HepG2 (cell line): Measurements from ENCODE around the gene APOA1. TPM values are rescaled to one million over a fixed set of nuclear protein-coding genes. Genes with fewer than 3 reads are reported as not detected.

Experiments
- HNF1A ChIP-seq, 2 experiments: sonication (generic) in 1 of 2; formaldehyde crosslinking in 1 of 2; IDR thresholded peaks; 2 replicates each; pipeline versions ENCODE4 v1.4.0 to v1.6.1; 2016 to 2020; ENCODE audit warnings: borderline replicate concordance in 1 of 2, low read depth in 1 of 2, mild to moderate bottlenecking in 1 of 2, missing genetic modification reagents in 1 of 2
- SMAD9 ChIP-seq: sonication (generic); formaldehyde crosslinking; IDR thresholded peaks from 2 replicates; pipeline ENCODE4 v1.5.1; 2020; ENCODE audit warnings: mild to moderate bottlenecking, missing genetic modification reagents
- TCF7 ChIP-seq: sonication (generic); IDR thresholded peaks from 2 replicates; pipeline ENCODE4 v1.6.1; 2016; ENCODE audit warnings: antibody characterized with exemption, low read depth
- ZNF205 ChIP-seq: IDR thresholded peaks from 2 replicates; pipeline ENCODE4 v1.6.1; 2018; ENCODE audit warnings: missing biosample characterization, missing genetic modification reagents
- polyA plus RNA-seq, 8 experiments: library from polyadenylated mRNA; depleted of rRNA in 3 of 8; stranded (reverse) in 7 of 8; unstranded in 1 of 8; fragments of >200 nt; fragmentation: Illumina TruSeq in 4 of 8; extraction: Trizol in 4 of 8; gene quantifications; 2 replicates each; pipeline versions ENCODE4 v1.2.1 to v1.2.3, GENCODE V29; 2011 to 2016; ENCODE audit warnings: low read depth in 4 of 8, missing spikeins in 1 of 8, mixed read lengths in 1 of 8; ENCODE audit not compliant: insufficient read depth in 1 of 8
- total RNA-seq, 5 experiments: library from RNA; depleted of rRNA; stranded (reverse); fragments of >200 nt; fragmentation: Illumina TruSeq; extraction: Trizol; gene quantifications; 2 replicates each; pipeline ENCODE4 v1.2.3, GENCODE V29; 2016; ENCODE audit warnings: low read depth in 1 of 5
- TF ChIP-seq, protein P1 (sequence below): sonication (generic); formaldehyde crosslinking; IDR thresholded peaks from one replicate; pipeline ENCODE4 v1.5.1; 2020; ENCODE audit warnings: mild to moderate bottlenecking, missing genetic modification reagents; ENCODE audit errors: not compliant biosample characterization
- TF ChIP-seq, protein P2 (sequence below): sonication (generic); formaldehyde crosslinking; IDR thresholded peaks from 2 replicates; pipeline ENCODE4 v1.8.0; 2022; ENCODE audit warnings: missing genetic modification reagents, low read depth, mild to moderate bottlenecking, borderline replicate concordance

Gene APOA1
- total and polyA plus RNA-seq, 2 of the 13 experiments (the other 11 are each of a cell fraction or from before 2014, with no cell fraction given): 1,973 to 5,485 TPM

DNA sequence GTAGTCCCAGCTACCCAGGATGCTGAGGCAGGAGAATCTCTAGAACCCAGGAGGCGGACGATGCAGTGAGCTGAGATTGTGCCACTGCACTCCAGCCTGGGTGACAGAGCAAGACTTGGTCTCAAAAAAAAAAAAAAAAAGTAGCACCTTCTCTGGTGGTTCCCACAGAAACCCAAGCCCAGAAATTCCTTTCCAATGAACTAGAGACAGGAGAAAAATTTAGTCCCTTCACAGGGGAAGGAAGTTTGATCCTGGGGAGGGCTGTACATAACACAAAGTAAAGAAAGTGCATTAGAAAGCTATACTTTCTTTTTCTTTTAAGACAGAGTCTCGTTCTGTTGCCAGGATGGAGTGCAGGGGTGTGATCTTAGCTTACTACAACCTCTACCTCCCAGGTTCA, 25.5 kb upstream of the APOA1 start (continued):
- TF ChIP-seq, protein P1, sequence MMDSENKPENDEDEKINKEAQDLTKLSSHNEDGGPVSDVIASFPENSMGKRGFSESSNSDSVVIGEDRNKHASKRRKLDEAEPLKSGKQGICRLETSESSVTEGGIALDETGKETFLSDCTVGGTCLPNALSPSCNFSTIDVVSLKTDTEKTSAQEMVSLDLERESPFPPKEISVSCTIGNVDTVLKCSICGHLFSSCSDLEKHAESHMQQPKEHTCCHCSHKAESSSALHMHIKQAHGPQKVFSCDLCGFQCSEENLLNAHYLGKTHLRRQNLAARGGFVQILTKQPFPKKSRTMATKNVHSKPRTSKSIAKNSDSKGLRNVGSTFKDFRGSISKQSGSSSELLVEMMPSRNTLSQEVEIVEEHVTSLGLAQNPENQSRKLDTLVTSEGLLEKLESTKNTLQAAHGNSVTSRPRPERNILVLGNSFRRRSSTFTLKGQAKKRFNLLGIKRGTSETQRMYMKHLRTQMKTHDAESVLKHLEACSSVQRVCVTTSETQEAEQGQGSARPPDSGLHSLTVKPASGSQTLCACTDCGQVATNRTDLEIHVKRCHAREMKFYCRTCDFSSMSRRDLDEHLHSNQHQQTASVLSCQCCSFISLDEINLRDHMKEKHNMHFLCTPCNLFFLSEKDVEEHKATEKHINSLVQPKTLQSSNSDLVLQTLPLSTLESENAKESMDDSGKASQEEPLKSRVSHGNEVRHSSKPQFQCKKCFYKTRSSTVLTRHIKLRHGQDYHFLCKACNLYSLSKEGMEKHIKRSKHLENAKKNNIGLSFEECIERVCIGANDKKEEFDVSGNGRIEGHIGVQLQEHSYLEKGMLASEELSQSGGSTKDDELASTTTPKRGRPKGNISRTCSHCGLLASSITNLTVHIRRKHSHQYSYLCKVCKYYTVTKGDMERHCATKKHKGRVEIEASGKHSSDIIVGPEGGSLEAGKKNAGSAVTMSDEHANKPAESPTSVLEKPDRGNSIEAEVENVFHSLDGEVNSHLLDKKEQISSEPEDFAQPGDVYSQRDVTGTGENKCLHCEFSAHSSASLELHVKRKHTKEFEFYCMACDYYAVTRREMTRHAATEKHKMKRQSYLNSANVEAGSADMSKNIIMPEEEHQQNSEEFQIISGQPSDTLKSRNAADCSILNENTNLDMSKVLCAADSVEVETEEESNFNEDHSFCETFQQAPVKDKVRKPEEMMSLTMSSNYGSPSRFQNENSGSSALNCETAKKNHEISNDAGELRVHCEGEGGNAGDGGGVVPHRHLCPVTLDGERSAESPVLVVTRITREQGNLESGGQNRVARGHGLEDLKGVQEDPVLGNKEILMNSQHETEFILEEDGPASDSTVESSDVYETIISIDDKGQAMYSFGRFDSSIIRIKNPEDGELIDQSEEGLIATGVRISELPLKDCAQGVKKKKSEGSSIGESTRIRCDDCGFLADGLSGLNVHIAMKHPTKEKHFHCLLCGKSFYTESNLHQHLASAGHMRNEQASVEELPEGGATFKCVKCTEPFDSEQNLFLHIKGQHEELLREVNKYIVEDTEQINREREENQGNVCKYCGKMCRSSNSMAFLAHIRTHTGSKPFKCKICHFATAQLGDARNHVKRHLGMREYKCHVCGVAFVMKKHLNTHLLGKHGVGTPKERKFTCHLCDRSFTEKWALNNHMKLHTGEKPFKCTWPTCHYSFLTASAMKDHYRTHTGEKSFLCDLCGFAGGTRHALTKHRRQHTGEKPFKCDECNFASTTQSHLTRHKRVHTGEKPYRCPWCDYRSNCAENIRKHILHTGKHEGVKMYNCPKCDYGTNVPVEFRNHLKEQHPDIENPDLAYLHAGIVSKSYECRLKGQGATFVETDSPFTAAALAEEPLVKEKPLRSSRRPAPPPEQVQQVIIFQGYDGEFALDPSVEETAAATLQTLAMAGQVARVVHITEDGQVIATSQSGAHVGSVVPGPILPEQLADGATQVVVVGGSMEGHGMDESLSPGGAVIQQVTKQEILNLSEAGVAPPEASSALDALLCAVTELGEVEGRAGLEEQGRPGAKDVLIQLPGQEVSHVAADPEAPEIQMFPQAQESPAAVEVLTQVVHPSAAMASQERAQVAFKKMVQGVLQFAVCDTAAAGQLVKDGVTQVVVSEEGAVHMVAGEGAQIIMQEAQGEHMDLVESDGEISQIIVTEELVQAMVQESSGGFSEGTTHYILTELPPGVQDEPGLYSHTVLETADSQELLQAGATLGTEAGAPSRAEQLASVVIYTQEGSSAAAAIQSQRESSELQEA: no peak
- TF ChIP-seq, protein P2, sequence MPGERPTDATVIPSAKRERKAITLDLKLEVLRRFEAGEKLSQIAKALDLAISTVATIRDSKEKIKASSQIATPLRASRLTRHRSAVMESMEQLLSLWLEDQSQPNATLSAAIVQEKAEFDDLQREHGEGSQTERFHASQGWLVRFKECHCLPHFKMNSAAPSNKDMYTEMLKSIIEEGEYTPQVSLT (CRISPR knock-in tag): no peak
- TF ChIP-seq SMAD9 (CRISPR knock-in tag): no peak
- no peak for TF ChIP-seq TCF7
- no peak for TF ChIP-seq ZNF205 (CRISPR knock-in tag)
- no peak for TF ChIP-seq HNF1A (IDR thresholded peaks at IDR 0.05; ENCODE audit: low read depth)
- TF ChIP-seq HNF1A (CRISPR knock-in tag; IDR thresholded peaks at IDR 0.05; ENCODE audit: borderline replicate concordance): no peak
